ENCODE measurements around the gene NBAS.
"Not testable (repeated sequence)": the region's sequence is repeated elsewhere in the genome, so short reads cannot be mapped to it uniquely, and the experiment has no call there.

Gene NBAS

DNA sequence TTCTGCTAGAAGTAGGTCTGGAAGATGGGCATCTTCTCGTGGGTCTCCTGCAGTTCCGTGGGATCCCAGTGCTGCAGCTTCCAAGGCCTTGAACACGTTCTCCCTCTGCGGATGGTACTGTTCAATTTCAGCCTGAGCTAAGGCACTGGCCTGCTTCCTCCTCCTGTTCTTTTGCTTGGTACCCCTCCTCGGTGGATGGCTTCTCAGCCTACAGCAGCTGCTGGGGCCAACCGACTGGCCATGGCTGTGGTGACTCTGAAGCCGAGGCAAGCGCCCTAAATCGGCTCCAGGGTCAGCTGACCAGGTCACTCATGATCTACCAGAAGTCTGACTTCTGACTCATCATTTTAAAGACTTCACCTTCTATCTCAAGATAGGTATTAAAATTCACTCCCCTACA lies 150.2 kb downstream of the NBAS start:
- no peak overlapping the region for H2BK15ac ChIP-seq (replicated peaks; ENCODE audit: low read depth)
- no peak overlapping the region for H3K4ac ChIP-seq (ENCODE audit: low read depth, low read length)
- no peaks in the 10 kb centered on the region for H3K27me3 ChIP-seq (ENCODE audit: insufficient read depth, low read length, poor library complexity)
- H2BK5ac ChIP-seq (ENCODE audit: low read length), result no peak overlapping the region
- no peak overlapping the region for H3K23ac ChIP-seq (ENCODE audit: low read length)
- H3K36me3 ChIP-seq (ENCODE audit: control insufficient read depth, insufficient read depth, low read length), result no peaks in the 10 kb centered on the region
- H3K18ac ChIP-seq (ENCODE audit: low read length), result no peak overlapping the region
- H3K79me1 ChIP-seq (ENCODE audit: low read length), result no peaks in the 10 kb centered on the region
- no peaks in the 10 kb centered on the region for H3K79me2 ChIP-seq (ENCODE audit: control insufficient read depth, insufficient read depth, low read length)
- no CpG with 5 or more reads among the region's 9 CpGs for WGBS (ENCODE audit: extremely low coverage, insufficient coverage, low lambda C conversion rate)
- H4K8ac ChIP-seq (ENCODE audit: low read depth, low read length), result no peak overlapping the region
- no peak overlapping the region for H3K27ac ChIP-seq (ENCODE audit: low read depth, low read length)
- H3K4me2 ChIP-seq (ENCODE audit: low read length), result no peak overlapping the region
- no peak overlapping the region for H3K56ac ChIP-seq (ENCODE audit: low read length)
- DNase-seq, result no peak
- no peak overlapping the region for H3K9ac ChIP-seq (ENCODE audit: low read length)
- H2BK120ac ChIP-seq (ENCODE audit: low read depth, low read length), result no peak overlapping the region
- H3K4me1 ChIP-seq (ENCODE audit: control insufficient read depth, low read depth, low read length), result no peaks in the 10 kb centered on the region
- no peak overlapping the region for H4K5ac ChIP-seq (ENCODE audit: low read length)
- no peak overlapping the region for H3K4me3 ChIP-seq (ENCODE audit: low read length)
- H2AK5ac ChIP-seq (ENCODE audit: low read length), result no peak overlapping the region

GRCh38 chr2:15408759-15409158 lies 152.4 kb downstream of the NBAS start:
- DNase-seq, result no peak
- Histone ChIP-seq H3K4me1 (ENCODE audit: control insufficient read depth, low read depth, low read length) (no peaks in the 10 kb centered on the region), H3K79me2 (ENCODE audit: control insufficient read depth, insufficient read depth, low read length) (no peaks in the 10 kb centered on the region), H3K23ac (ENCODE audit: low read length) (no peak overlapping the region), H3K36me3 (ENCODE audit: control insufficient read depth, insufficient read depth, low read length) (no peaks in the 10 kb centered on the region), H3K79me1 (ENCODE audit: low read length) (no peaks in the 10 kb centered on the region), H2BK120ac (ENCODE audit: low read depth, low read length) (no peak overlapping the region), H3K4me3 (ENCODE audit: low read length) (no peak overlapping the region), H3K4me2 (ENCODE audit: low read length) (no peak overlapping the region), H4K5ac (ENCODE audit: low read length) (no peak overlapping the region), H3K27me3 (ENCODE audit: insufficient read depth, low read length, poor library complexity) (no peaks in the 10 kb centered on the region), H4K8ac (ENCODE audit: low read depth, low read length) (no peak overlapping the region), H3K56ac (ENCODE audit: low read length) (no peak overlapping the region), H2BK5ac (ENCODE audit: low read length) (no peak overlapping the region), H2BK15ac (replicated peaks; ENCODE audit: low read depth) (no peak overlapping the region), H3K4ac (ENCODE audit: low read depth, low read length) (no peak overlapping the region), H3K18ac (ENCODE audit: low read length) (no peak overlapping the region), H2AK5ac (ENCODE audit: low read length) (no peak overlapping the region), H3K9ac (ENCODE audit: low read length) (no peak overlapping the region), H3K27ac (ENCODE audit: low read depth, low read length) (no peak overlapping the region)
- no CpG with 5 or more reads among the region's 3 CpGs for WGBS (ENCODE audit: extremely low coverage, insufficient coverage, low lambda C conversion rate)

- Histone ChIP-seq H2BK15ac (replicated peaks; ENCODE audit: low read depth) (no peak overlapping the region), H3K23ac (ENCODE audit: low read length) (no peak overlapping the region), H3K79me1 (ENCODE audit: low read length) (no peaks in the 10 kb centered on the region), H3K4ac (ENCODE audit: low read depth, low read length) (no peak overlapping the region), H3K4me3 (ENCODE audit: low read length) (no peak overlapping the region), H3K18ac (ENCODE audit: low read length) (no peak overlapping the region), H3K27ac (ENCODE audit: low read depth, low read length) (no peak overlapping the region), H3K4me1 (ENCODE audit: control insufficient read depth, low read depth, low read length) (no peaks in the 10 kb centered on the region), H3K36me3 (ENCODE audit: control insufficient read depth, insufficient read depth, low read length) (no peaks in the 10 kb centered on the region), H4K8ac (ENCODE audit: low read depth, low read length) (no peak overlapping the region), H2AK5ac (ENCODE audit: low read length) (no peak overlapping the region), H3K79me2 (ENCODE audit: control insufficient read depth, insufficient read depth, low read length) (no peaks in the 10 kb centered on the region), H3K9ac (ENCODE audit: low read length) (no peak overlapping the region), H3K4me2 (ENCODE audit: low read length) (no peak overlapping the region), H3K27me3 (ENCODE audit: insufficient read depth, low read length, poor library complexity) (no peaks in the 10 kb centered on the region), H2BK5ac (ENCODE audit: low read length) (no peak overlapping the region), H2BK120ac (ENCODE audit: low read depth, low read length) (no peak overlapping the region), H3K56ac (ENCODE audit: low read length) (no peak overlapping the region), H4K5ac (ENCODE audit: low read length) (no peak overlapping the region)
- WGBS (ENCODE audit: extremely low coverage, insufficient coverage, low lambda C conversion rate), result no CpG with 5 or more reads among the region's 1 CpG
- DNase-seq, result no peak
Observed at GRCh38 chr2:15407666-15408065, 153.5 kb downstream of the NBAS start.

DNA sequence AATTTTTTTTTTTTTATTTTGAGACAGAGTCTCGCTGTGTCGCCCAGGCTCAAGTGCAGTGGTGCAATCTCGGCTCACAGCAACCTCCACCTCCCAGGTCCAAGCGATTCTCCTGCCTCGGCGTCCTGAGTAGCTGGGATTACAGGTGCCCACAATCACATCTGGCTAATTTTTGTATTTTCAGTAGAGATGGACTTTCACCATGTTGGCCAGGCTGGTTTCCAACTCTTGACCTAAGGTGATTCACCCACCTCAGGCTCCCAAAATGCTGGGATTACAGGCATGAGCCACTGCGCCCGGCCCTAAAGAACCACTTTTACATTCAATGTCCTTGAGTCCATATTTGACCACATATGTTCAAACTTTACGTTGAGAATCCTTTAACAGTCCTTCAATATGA lies 156.6 kb downstream of the NBAS start:
- H2BK15ac ChIP-seq (replicated peaks; ENCODE audit: low read depth); H4K5ac ChIP-seq (ENCODE audit: low read length); H3K4ac ChIP-seq (ENCODE audit: low read depth, low read length); H2BK120ac ChIP-seq (ENCODE audit: low read depth, low read length); H3K4me2 ChIP-seq (ENCODE audit: low read length); H3K79me2 ChIP-seq (ENCODE audit: control insufficient read depth, insufficient read depth, low read length); H3K4me3 ChIP-seq (ENCODE audit: low read length); H3K23ac ChIP-seq (ENCODE audit: low read length); H3K27me3 ChIP-seq (ENCODE audit: insufficient read depth, low read length, poor library complexity); H2AK5ac ChIP-seq (ENCODE audit: low read length); H4K8ac ChIP-seq (ENCODE audit: low read depth, low read length); DNase-seq; H3K27ac ChIP-seq (ENCODE audit: low read depth, low read length); H2BK5ac ChIP-seq (ENCODE audit: low read length); H3K56ac ChIP-seq (ENCODE audit: low read length); H3K36me3 ChIP-seq (ENCODE audit: control insufficient read depth, insufficient read depth, low read length); H3K18ac ChIP-seq (ENCODE audit: low read length); H3K9ac ChIP-seq (ENCODE audit: low read length); H3K4me1 ChIP-seq (ENCODE audit: control insufficient read depth, low read depth, low read length); H3K79me1 ChIP-seq (ENCODE audit: low read length): not testable (repeated sequence)
- WGBS (ENCODE audit: extremely low coverage, insufficient coverage, low lambda C conversion rate), result no CpG with 5 or more reads among the region's 9 CpGs

DNA sequence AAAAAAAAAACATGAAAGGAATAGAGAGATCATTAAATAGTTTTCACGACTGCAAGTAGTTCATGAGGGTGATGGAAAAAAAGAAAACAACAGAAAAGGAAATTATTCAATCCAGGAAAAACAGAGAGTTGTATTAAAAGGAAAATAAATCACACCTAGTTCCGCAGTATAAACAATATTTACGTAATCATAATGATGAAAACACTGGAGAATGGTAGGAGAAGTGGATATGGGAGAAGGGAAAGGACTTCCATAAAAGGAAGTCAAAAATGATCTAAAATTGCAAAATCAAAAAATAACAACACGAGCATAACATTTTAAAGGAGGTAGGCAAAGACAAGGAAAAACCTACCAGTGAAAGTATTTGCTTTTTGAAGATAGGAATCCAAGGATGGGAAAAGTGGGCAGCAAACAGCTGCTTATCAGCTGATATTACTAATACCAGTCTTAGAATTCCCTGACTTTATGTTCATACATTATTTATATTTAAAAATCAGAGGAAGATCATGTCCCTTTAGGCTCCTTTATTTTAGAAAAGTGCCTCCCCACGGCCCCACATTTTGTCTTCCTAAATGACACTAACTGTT lies 160.8 kb downstream of the NBAS start:
- Histone ChIP-seq H3K36me3 (ENCODE audit: control insufficient read depth, insufficient read depth, low read length) (no peaks in the 10 kb centered on the region), H3K4me3 (ENCODE audit: low read length) (no peak overlapping the region), H3K9ac (ENCODE audit: low read length) (no peak overlapping the region), H3K23ac (ENCODE audit: low read length) (no peak overlapping the region), H3K27ac (ENCODE audit: low read depth, low read length) (no peak overlapping the region), H3K56ac (ENCODE audit: low read length) (no peak overlapping the region), H3K4me2 (ENCODE audit: low read length) (no peak overlapping the region), H2BK120ac (ENCODE audit: low read depth, low read length) (no peak overlapping the region), H3K18ac (ENCODE audit: low read length) (no peak overlapping the region), H2AK5ac (ENCODE audit: low read length) (no peak overlapping the region), H4K5ac (ENCODE audit: low read length) (no peak overlapping the region), H3K79me1 (ENCODE audit: low read length) (no peaks in the 10 kb centered on the region), H3K4ac (ENCODE audit: low read depth, low read length) (no peak overlapping the region), H3K4me1 (ENCODE audit: control insufficient read depth, low read depth, low read length) (no peaks in the 10 kb centered on the region), H3K79me2 (ENCODE audit: control insufficient read depth, insufficient read depth, low read length) (no peaks in the 10 kb centered on the region), H3K27me3 (ENCODE audit: insufficient read depth, low read length, poor library complexity) (no peaks in the 10 kb centered on the region), H2BK15ac (replicated peaks; ENCODE audit: low read depth) (no peak overlapping the region), H2BK5ac (ENCODE audit: low read length) (no peak overlapping the region), H4K8ac (ENCODE audit: low read depth, low read length) (no peak overlapping the region)
- WGBS (ENCODE audit: extremely low coverage, insufficient coverage, low lambda C conversion rate), result no CpG with 5 or more reads among the region's 5 CpGs
- DNase-seq, result no peak

- no peak overlapping the region for H2AK5ac ChIP-seq (ENCODE audit: low read length)
- no peak overlapping the region for H2BK15ac ChIP-seq (replicated peaks; ENCODE audit: low read depth)
- no peak overlapping the region for H4K5ac ChIP-seq (ENCODE audit: low read length)
- H3K18ac ChIP-seq (ENCODE audit: low read length), result no peak overlapping the region
- DNase-seq, result no peak
- H2BK120ac ChIP-seq (ENCODE audit: low read depth, low read length), result no peak overlapping the region
- H3K79me2 ChIP-seq (ENCODE audit: control insufficient read depth, insufficient read depth, low read length), result no peaks in the 10 kb centered on the region
- no peak overlapping the region for H3K4ac ChIP-seq (ENCODE audit: low read depth, low read length)
- H3K27ac ChIP-seq (ENCODE audit: low read depth, low read length), result no peak overlapping the region
- no peak overlapping the region for H3K9ac ChIP-seq (ENCODE audit: low read length)
- H3K27me3 ChIP-seq (ENCODE audit: insufficient read depth, low read length, poor library complexity), result no peaks in the 10 kb centered on the region
- H3K4me2 ChIP-seq (ENCODE audit: low read length), result no peak overlapping the region
- no peak overlapping the region for H3K4me3 ChIP-seq (ENCODE audit: low read length)
- no peaks in the 10 kb centered on the region for H3K79me1 ChIP-seq (ENCODE audit: low read length)
- H3K23ac ChIP-seq (ENCODE audit: low read length), result no peak overlapping the region
- H2BK5ac ChIP-seq (ENCODE audit: low read length), result no peak overlapping the region
- no peaks in the 10 kb centered on the region for H3K4me1 ChIP-seq (ENCODE audit: control insufficient read depth, low read depth, low read length)
- no peak overlapping the region for H3K56ac ChIP-seq (ENCODE audit: low read length)
- H3K36me3 ChIP-seq (ENCODE audit: control insufficient read depth, insufficient read depth, low read length), result no peaks in the 10 kb centered on the region
- H4K8ac ChIP-seq (ENCODE audit: low read depth, low read length), result no peak overlapping the region
- WGBS (ENCODE audit: extremely low coverage, insufficient coverage, low lambda C conversion rate), result no CpG with 5 or more reads among the region's 1 CpG
Observed at GRCh38 chr2:15399241-15399640, 161.9 kb downstream of the NBAS start.

Data from mesendoderm (in vitro differentiated cells).